Neural cell (in vitro differentiated cells): Measurements from ENCODE around the gene PCMTD2. TPM values are rescaled to one million over a fixed set of nuclear protein-coding genes. Genes with fewer than 3 reads are reported as not detected.

ENCODE experiments used
- H2AFZ ChIP-seq: fragments of 200-600, 300-800 bp; sonication (generic), shearing (Covaris generic); 2 replicates; pipeline ENCODE4 v1.6.0; 2014; ENCODE audit warnings: low read depth, mild to moderate bottlenecking, antibody characterized with exemption, low read length, moderate library complexity
- H3F3A ChIP-seq: fragments of 200-600 bp; shearing (Covaris generic); 2 replicates; pipeline ENCODE4 v1.6.1; 2016; ENCODE audit warnings: mild to moderate bottlenecking, moderate library complexity, mixed read lengths, antibody characterized with exemption, low read length; ENCODE audit not compliant: insufficient read depth, poor library complexity, severe bottlenecking
- H3K27ac ChIP-seq: fragments of 200-600, 300-800 bp; sonication (generic), shearing (Covaris generic); 2 replicates; pipeline ENCODE4 v1.5.1; 2014; ENCODE audit warnings: mild to moderate bottlenecking, low read length, moderate library complexity
- H3K27me3 ChIP-seq: fragments of 300-800, 200-600 bp; sonication (generic), shearing (Covaris generic); 2 replicates; pipeline ENCODE4 v1.6.0; 2014; ENCODE audit warnings: mild to moderate bottlenecking, low read depth, low read length, moderate library complexity; ENCODE audit not compliant: insufficient read depth
- H3K36me3 ChIP-seq: fragments of 300-800, 200-600 bp; sonication (generic), shearing (Covaris generic); 2 replicates; pipeline ENCODE4 v1.5.1; 2014; ENCODE audit warnings: mild to moderate bottlenecking, antibody characterized with exemption, low read length, moderate library complexity; ENCODE audit not compliant: insufficient read depth
- H3K4me2 ChIP-seq: fragments of 300-800, 200-600 bp; sonication (generic), shearing (Covaris generic); 2 replicates; pipeline ENCODE4 v1.6.0; 2014; ENCODE audit warnings: mild to moderate bottlenecking, low read length
- H3K4me3 ChIP-seq: fragments of 300-800, 200-600 bp; sonication (generic), shearing (Covaris generic); 2 replicates; pipeline ENCODE4 v1.5.1; 2014; ENCODE audit warnings: mild to moderate bottlenecking, low read length, moderate library complexity
- H3K79me2 ChIP-seq: fragments of 200-600 bp; shearing (Covaris generic); replicated peaks from 2 replicates; pipeline ENCODE4 v1.6.0; 2014; ENCODE audit warnings: mild to moderate bottlenecking, low read length, moderate library complexity; ENCODE audit not compliant: insufficient read depth
- H3K9ac ChIP-seq: fragments of 300-800, 200-600 bp; sonication (generic), shearing (Covaris generic); 2 replicates; pipeline ENCODE4 v1.6.1; 2016; ENCODE audit warnings: mild to moderate bottlenecking, low read length, mixed read lengths
- H3K9me2 ChIP-seq: fragments of 200-600 bp; shearing (Covaris generic); 2 replicates; pipeline ENCODE4 v1.6.1; 2016; ENCODE audit warnings: mild to moderate bottlenecking, low read length, mixed read lengths; ENCODE audit not compliant: insufficient read depth
- H3K9me3 ChIP-seq: fragments of 200-600, 300-800 bp; sonication (generic), shearing (Covaris generic); 2 replicates; pipeline ENCODE4 v1.6.1; 2016; ENCODE audit warnings: mild to moderate bottlenecking, mixed run types, low read length, moderate library complexity, mixed read lengths
- H4K20me1 ChIP-seq: fragments of 200-600 bp; shearing (Covaris generic); 2 replicates; pipeline ENCODE4 v1.6.1; 2016; ENCODE audit warnings: mild to moderate bottlenecking, mixed run types; ENCODE audit not compliant: insufficient read depth
- EP300 ChIP-seq: fragments of 450-650 bp; conservative IDR thresholded peaks from 2 replicates; pipeline ENCODE4 v1.6.1; 2014; ENCODE audit warnings: antibody characterized with exemption, mild to moderate bottlenecking, moderate library complexity; ENCODE audit not compliant: poor library complexity, severe bottlenecking
- EZH2 ChIP-seq: fragments of 200-600, 300-800 bp; shearing (Covaris generic), sonication (generic); IDR thresholded peaks from 2 replicates; pipeline ENCODE4 v1.6.1; 2014; ENCODE audit warnings: antibody characterized with exemption, low read length, borderline replicate concordance, mild to moderate bottlenecking; ENCODE audit not compliant: insufficient read depth, poor library complexity, severe bottlenecking
- MXI1 ChIP-seq: fragments of 450-650 bp; conservative IDR thresholded peaks from 2 replicates; pipeline ENCODE4 v1.6.1; 2014; ENCODE audit warnings: antibody characterized with exemption, mild to moderate bottlenecking; ENCODE audit not compliant: poor library complexity, severe bottlenecking
- POLR2AphosphoS5 ChIP-seq: IDR thresholded peaks from 2 replicates; pipeline ENCODE4 v1.6.1; 2012
- RAD21 ChIP-seq: fragments of 450-650 bp; conservative IDR thresholded peaks from 2 replicates; pipeline ENCODE4 v1.6.1; 2014; ENCODE audit warnings: antibody characterized with exemption, mild to moderate bottlenecking, moderate library complexity
- SMC3 ChIP-seq: fragments of 450-650 bp; conservative IDR thresholded peaks from 2 replicates; pipeline ENCODE4 v1.6.1; 2014; ENCODE audit warnings: antibody characterized with exemption, mild to moderate bottlenecking, moderate library complexity; ENCODE audit not compliant: poor library complexity
- TAF1 ChIP-seq: IDR thresholded peaks from 2 replicates; pipeline ENCODE4 v1.6.1; 2012; ENCODE audit warnings: low read depth
- polyA plus RNA-seq: library from polyadenylated mRNA; depleted of rRNA; stranded (reverse); fragments of >200 nt; gene quantifications from 2 replicates; pipeline ENCODE4 v1.2.3, GENCODE V29; 2014
- TF ChIP-seq, protein P1 (sequence below): fragments of 450-650 bp; IDR thresholded peaks from 2 replicates; pipeline ENCODE4 v1.5.1; 2014; ENCODE audit warnings: antibody characterized with exemption, mild to moderate bottlenecking, moderate library complexity; ENCODE audit not compliant: poor library complexity, severe bottlenecking
- TF ChIP-seq, protein P2 (sequence below): IDR thresholded peaks from 2 replicates; pipeline ENCODE4 v1.6.1; 2012; ENCODE audit warnings: borderline replicate concordance

PCMTD2 gene
- polyA plus RNA-seq, 1 donor from 2014 or later: 270 TPM

DNA sequence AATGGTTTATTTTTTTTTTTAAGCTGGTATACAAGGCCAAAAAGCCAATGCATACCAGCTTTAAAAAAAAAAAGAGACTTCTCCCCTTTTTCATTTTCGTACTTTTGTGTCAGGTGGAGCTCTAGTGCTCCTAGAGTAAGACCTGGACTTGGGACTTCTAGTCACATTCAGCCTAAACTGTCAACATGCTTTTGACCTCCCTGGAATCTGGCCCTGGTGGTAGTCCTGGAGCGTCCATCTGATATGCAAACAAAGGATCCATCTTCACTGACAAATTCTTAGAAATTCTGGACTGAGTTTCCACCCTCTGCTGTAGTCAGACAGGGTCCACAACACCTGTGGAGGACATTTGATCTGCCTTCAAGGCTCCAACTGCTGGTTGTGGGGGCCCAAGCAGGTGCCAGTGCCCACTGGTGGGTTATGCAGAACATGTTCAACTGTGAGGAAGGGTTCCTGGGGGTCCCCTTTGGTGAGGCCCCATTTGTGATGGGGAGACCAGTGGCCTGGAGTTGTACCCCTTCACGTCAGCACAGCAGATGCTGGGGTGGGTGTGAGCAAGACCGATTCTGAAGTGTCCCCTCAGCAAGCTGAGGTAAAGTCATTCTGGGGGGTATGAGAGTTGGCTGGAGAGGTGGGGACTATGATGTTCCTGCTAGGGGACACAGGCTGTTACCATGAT is 12.6 kb upstream of the PCMTD2 start:
- H3K9ac ChIP-seq: no peak overlapping the region
- peaks cover 5% of the 10 kb centered on the region for H3K36me3 ChIP-seq

DNA sequence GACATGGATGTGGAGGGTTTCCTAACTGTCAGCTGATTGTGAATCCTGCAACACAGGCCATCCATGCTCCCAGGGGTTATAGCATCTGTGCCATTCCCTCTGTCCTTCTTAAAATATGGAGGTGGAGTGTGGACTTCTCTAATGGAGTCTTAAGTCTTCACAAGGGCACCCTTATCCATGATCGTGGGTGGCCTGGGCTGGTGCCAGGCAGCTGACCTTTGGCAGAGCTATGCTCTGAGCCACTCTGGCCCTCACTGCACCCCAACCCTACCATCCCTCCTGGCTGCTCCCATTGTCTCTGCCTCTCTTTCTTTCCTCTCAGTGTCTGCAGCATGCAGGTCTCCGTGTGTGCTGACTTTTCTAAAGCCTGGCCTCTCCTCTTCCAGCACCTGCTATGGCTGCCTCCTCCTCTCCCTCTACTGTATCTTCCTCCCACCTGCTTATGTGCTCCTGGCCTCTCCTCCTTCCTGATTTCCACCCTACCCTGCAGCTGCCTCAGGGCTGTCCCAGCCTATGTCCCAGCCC is 11.2 kb upstream of the PCMTD2 start:
- TF ChIP-seq, protein P1, sequence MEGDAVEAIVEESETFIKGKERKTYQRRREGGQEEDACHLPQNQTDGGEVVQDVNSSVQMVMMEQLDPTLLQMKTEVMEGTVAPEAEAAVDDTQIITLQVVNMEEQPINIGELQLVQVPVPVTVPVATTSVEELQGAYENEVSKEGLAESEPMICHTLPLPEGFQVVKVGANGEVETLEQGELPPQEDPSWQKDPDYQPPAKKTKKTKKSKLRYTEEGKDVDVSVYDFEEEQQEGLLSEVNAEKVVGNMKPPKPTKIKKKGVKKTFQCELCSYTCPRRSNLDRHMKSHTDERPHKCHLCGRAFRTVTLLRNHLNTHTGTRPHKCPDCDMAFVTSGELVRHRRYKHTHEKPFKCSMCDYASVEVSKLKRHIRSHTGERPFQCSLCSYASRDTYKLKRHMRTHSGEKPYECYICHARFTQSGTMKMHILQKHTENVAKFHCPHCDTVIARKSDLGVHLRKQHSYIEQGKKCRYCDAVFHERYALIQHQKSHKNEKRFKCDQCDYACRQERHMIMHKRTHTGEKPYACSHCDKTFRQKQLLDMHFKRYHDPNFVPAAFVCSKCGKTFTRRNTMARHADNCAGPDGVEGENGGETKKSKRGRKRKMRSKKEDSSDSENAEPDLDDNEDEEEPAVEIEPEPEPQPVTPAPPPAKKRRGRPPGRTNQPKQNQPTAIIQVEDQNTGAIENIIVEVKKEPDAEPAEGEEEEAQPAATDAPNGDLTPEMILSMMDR: no peak
- TF ChIP-seq SMC3 (no peak), EZH2 (no peak), MXI1 (no peak), POLR2AphosphoS5 (no peak), RAD21 (no peak), EP300 (no peak), TAF1 (no peak)
- TF ChIP-seq, protein P2, sequence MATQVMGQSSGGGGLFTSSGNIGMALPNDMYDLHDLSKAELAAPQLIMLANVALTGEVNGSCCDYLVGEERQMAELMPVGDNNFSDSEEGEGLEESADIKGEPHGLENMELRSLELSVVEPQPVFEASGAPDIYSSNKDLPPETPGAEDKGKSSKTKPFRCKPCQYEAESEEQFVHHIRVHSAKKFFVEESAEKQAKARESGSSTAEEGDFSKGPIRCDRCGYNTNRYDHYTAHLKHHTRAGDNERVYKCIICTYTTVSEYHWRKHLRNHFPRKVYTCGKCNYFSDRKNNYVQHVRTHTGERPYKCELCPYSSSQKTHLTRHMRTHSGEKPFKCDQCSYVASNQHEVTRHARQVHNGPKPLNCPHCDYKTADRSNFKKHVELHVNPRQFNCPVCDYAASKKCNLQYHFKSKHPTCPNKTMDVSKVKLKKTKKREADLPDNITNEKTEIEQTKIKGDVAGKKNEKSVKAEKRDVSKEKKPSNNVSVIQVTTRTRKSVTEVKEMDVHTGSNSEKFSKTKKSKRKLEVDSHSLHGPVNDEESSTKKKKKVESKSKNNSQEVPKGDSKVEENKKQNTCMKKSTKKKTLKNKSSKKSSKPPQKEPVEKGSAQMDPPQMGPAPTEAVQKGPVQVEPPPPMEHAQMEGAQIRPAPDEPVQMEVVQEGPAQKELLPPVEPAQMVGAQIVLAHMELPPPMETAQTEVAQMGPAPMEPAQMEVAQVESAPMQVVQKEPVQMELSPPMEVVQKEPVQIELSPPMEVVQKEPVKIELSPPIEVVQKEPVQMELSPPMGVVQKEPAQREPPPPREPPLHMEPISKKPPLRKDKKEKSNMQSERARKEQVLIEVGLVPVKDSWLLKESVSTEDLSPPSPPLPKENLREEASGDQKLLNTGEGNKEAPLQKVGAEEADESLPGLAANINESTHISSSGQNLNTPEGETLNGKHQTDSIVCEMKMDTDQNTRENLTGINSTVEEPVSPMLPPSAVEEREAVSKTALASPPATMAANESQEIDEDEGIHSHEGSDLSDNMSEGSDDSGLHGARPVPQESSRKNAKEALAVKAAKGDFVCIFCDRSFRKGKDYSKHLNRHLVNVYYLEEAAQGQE: no peak

More for the DNA sequence above, 12.6 kb upstream of the PCMTD2 start:
- no peak overlapping the region for H3K27ac ChIP-seq
- H3K9me3 ChIP-seq: no peaks in the 10 kb centered on the region
- H2AFZ ChIP-seq: no peak overlapping the region
- H3K9me2 ChIP-seq: no peaks in the 10 kb centered on the region
- H3K27me3 ChIP-seq: no peaks in the 10 kb centered on the region
- no peaks in the 10 kb centered on the region for H4K20me1 ChIP-seq
- no peak overlapping the region for H3K4me2 ChIP-seq
- H3K79me2 ChIP-seq: no peaks in the 10 kb centered on the region
- H3F3A ChIP-seq: no peaks in the 10 kb centered on the region
- no peak overlapping the region for H3K4me3 ChIP-seq
- no peak for TF ChIP-seq RAD21
- TF ChIP-seq, protein P1: no peak
- TF ChIP-seq EP300: no peak
- TF ChIP-seq MXI1: no peak
- TF ChIP-seq, protein P2: no peak
- TF ChIP-seq TAF1: no peak
- no peak for TF ChIP-seq POLR2AphosphoS5
- TF ChIP-seq SMC3: no peak
- TF ChIP-seq EZH2: no peak

More for the DNA sequence above, 11.2 kb upstream of the PCMTD2 start:
- H3K9ac ChIP-seq: no peak overlapping the region
- no peaks in the 10 kb centered on the region for H4K20me1 ChIP-seq
- H3K27me3 ChIP-seq: no peaks in the 10 kb centered on the region
- H3K4me3 ChIP-seq: no peak overlapping the region
- peaks cover 5% of the 10 kb centered on the region for H3K36me3 ChIP-seq
- H2AFZ ChIP-seq: no peak overlapping the region
- H3K79me2 ChIP-seq: no peaks in the 10 kb centered on the region
- no peaks in the 10 kb centered on the region for H3K9me2 ChIP-seq
- no peak overlapping the region for H3K4me2 ChIP-seq
- H3K27ac ChIP-seq: no peak overlapping the region
- H3K9me3 ChIP-seq: no peaks in the 10 kb centered on the region
- H3F3A ChIP-seq: no peaks in the 10 kb centered on the region
